Mammary epithelial cell (primary cell): Measurements from ENCODE around the gene MARCHF9.

Source experiments
- CTCF ChIP-seq, 2 donors: IDR thresholded peaks in 1 of 2; conservative IDR thresholded peaks in 1 of 2; 2 replicates each; pipeline ENCODE4 v1.5.1; 2011 to 2012; ENCODE audit warnings: inconsistent platforms in 2 of 2, low read length in 2 of 2, mild to moderate bottlenecking in 2 of 2, control low read depth in 1 of 2, low read depth in 1 of 2; ENCODE audit not compliant: insufficient read depth in 1 of 2; ENCODE audit errors: extremely low read depth in 1 of 2
- EZH2 ChIP-seq: IDR thresholded peaks from 2 replicates; pipeline ENCODE4 v1.6.1; 2012; ENCODE audit warnings: low read length, inconsistent platforms, borderline replicate concordance

GRCh38 chr12:57795354-57795753 is 40.5 kb downstream of the MARCHF9 start:
- TF ChIP-seq CTCF (conservative IDR thresholded peaks at IDR 0.05 in 1 of 2, IDR thresholded peaks at IDR 0.05 in 1 of 2; ENCODE audit: extremely low read depth in 1 of 2, insufficient read depth in 1 of 2, low read depth in 1 of 2, low read length in 2 of 2) = no peak
- no peak for TF ChIP-seq EZH2
